Measurements from ENCODE around the gene RTTN. TPM values are rescaled to one million over a fixed set of nuclear protein-coding genes. Genes with fewer than 3 reads are reported as not detected.

The RTTN gene
- total RNA-seq, 1 donor from 2014 or later = 52.4 TPM

DNA sequence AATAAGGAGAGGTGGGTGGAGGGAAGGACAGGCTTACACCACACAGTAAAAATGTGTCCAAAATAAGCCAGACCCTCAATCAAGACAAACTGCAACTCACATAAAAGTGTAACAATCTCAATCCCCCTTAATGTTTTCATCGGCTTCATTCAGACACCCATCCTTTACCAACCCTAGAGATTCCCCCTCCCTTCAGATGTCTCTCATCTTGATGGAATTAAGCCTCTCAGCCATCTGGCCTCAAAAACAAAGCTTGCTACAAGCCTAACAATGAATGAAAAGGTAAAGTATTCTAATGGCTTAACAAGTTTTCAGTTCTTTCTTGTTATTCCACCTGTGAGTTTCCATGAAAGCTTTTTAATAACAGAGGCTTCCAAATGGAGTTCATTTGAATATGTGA, 5.2 kb downstream of the RTTN start:
- H3K27ac ChIP-seq = no peak overlapping the region

DNA sequence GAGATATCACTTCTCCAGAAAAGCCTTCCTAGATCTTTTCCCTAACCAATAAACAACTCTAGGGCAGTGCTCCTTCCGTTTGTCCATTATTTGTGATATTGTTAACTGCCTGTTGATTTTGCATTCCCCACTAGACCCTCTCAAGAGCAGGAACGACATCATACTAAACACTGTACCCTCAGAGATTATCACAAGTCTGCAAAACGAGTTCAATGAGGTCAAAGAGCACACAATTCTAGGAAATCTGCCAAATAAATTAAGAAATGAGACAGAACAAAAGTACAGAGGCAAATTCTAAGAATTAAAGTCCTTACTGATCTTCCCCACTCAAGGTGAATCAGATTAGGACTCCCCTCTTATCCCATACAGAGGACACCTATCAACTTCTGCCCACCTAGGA, 7.6 kb downstream of the RTTN start:
- Mint-ChIP-seq H3K27me3 (ENCODE audit: insufficient read depth, low read depth) (no peaks in the 10 kb centered on the region), H3K4me1 (peaks cover 9% of the 10 kb centered on the region), H3K36me3 (peaks cover 8% of the 10 kb centered on the region), H3K27ac (no peak overlapping the region), H3K9me3 (no peaks in the 10 kb centered on the region), H3K4me3 (no peak overlapping the region)
- H3K4me1 ChIP-seq = no peaks in the 10 kb centered on the region
- H3K9me3 ChIP-seq (ENCODE audit: low read depth) = no peaks in the 10 kb centered on the region
- H3K36me3 ChIP-seq = peaks cover 10% of the 10 kb centered on the region
- no peak overlapping the region for H3K27ac ChIP-seq
- H3K4me2 ChIP-seq = no peak overlapping the region
- peaks cover 6% of the 10 kb centered on the region for H3F3A ChIP-seq (ENCODE audit: low read depth)
- H2AFZ ChIP-seq (replicated peaks) = no peak overlapping the region
- H4K20me1 ChIP-seq (ENCODE audit: low read depth) = no peaks in the 10 kb centered on the region
- no peaks in the 10 kb centered on the region for H3K79me2 ChIP-seq (ENCODE audit: low read depth)
- no peak for DNase-seq (ENCODE audit: low spot score)
- H3K27me3 ChIP-seq = no peaks in the 10 kb centered on the region
- no peak overlapping the region for H3K4me3 ChIP-seq
- no peak for TF ChIP-seq EZH2 (IDR thresholded peaks at IDR 0.05)
- TF ChIP-seq, protein P1, sequence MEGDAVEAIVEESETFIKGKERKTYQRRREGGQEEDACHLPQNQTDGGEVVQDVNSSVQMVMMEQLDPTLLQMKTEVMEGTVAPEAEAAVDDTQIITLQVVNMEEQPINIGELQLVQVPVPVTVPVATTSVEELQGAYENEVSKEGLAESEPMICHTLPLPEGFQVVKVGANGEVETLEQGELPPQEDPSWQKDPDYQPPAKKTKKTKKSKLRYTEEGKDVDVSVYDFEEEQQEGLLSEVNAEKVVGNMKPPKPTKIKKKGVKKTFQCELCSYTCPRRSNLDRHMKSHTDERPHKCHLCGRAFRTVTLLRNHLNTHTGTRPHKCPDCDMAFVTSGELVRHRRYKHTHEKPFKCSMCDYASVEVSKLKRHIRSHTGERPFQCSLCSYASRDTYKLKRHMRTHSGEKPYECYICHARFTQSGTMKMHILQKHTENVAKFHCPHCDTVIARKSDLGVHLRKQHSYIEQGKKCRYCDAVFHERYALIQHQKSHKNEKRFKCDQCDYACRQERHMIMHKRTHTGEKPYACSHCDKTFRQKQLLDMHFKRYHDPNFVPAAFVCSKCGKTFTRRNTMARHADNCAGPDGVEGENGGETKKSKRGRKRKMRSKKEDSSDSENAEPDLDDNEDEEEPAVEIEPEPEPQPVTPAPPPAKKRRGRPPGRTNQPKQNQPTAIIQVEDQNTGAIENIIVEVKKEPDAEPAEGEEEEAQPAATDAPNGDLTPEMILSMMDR (IDR thresholded peaks at IDR 0.05) = no peak
- no peak for TF ChIP-seq EZH2phosphoT487 (IDR thresholded peaks at IDR 0.05)
- H3K9ac ChIP-seq = no peak overlapping the region

More for the DNA sequence above, 5.2 kb downstream of the RTTN start:
- Histone ChIP-seq H3K36me3 (peaks cover 10% of the 10 kb centered on the region), H3K4me2 (no peak overlapping the region), H2AFZ (replicated peaks) (no peak overlapping the region), H3K9me3 (ENCODE audit: low read depth) (no peaks in the 10 kb centered on the region), H3K79me2 (ENCODE audit: low read depth) (peaks cover 21% of the 10 kb centered on the region), H4K20me1 (ENCODE audit: low read depth) (no peaks in the 10 kb centered on the region), H3K4me3 (no peak overlapping the region), H3K27me3 (no peaks in the 10 kb centered on the region), H3K9ac (no peak overlapping the region), H3K4me1 (peaks cover 7% of the 10 kb centered on the region), H3F3A (ENCODE audit: low read depth) (peaks cover 7% of the 10 kb centered on the region)
- Mint-ChIP-seq H3K27me3 (ENCODE audit: insufficient read depth, low read depth) (no peaks in the 10 kb centered on the region), H3K4me1 (peaks cover 14% of the 10 kb centered on the region), H3K36me3 (peaks cover 3% of the 10 kb centered on the region), H3K27ac (no peak overlapping the region), H3K4me3 (no peak overlapping the region), H3K9me3 (no peaks in the 10 kb centered on the region)
- TF ChIP-seq, protein P1 (IDR thresholded peaks at IDR 0.05) = no peak
- TF ChIP-seq EZH2phosphoT487 (IDR thresholded peaks at IDR 0.05) (no peak), EZH2 (IDR thresholded peaks at IDR 0.05) (no peak)
- DNase-seq (ENCODE audit: low spot score) = no peak

DNA sequence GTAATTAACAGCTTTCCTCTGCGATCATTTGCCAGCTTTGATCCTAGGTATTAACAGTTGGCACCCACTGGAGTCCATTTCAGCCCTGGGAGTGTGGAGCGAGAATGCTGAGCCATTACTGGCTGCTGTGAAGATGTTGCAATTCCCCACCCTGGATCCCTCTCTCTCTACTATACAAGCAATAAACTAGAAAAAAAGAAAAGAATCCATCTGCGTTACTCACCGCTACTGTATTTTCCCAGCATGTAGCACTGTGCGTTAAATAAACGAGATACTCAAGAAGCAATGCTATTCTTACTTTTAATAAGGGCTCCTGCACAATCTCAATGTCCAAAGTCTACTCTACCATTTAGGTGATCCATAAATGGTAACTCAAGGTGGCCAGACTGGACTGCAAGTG, 8.5 kb downstream of the RTTN start:
- H3K79me2 ChIP-seq (ENCODE audit: low read depth) = no peaks in the 10 kb centered on the region
- no peak overlapping the region for H3K9ac ChIP-seq
- Mint-ChIP-seq H3K4me1 (peaks cover 9% of the 10 kb centered on the region), H3K9me3 (no peaks in the 10 kb centered on the region), H3K27ac (no peak overlapping the region), H3K36me3 (peaks cover 10% of the 10 kb centered on the region), H3K27me3 (ENCODE audit: insufficient read depth, low read depth) (no peaks in the 10 kb centered on the region), H3K4me3 (no peak overlapping the region)
- no peak for TF ChIP-seq EZH2phosphoT487 (IDR thresholded peaks at IDR 0.05)
- TF ChIP-seq, protein P1 (IDR thresholded peaks at IDR 0.05) = no peak
- no peak for TF ChIP-seq EZH2 (IDR thresholded peaks at IDR 0.05)
- peaks cover 10% of the 10 kb centered on the region for H3K36me3 ChIP-seq
- no peaks in the 10 kb centered on the region for H4K20me1 ChIP-seq (ENCODE audit: low read depth)
- H3K27me3 ChIP-seq = no peaks in the 10 kb centered on the region
- H2AFZ ChIP-seq (replicated peaks) = no peak overlapping the region
- peaks cover 6% of the 10 kb centered on the region for H3F3A ChIP-seq (ENCODE audit: low read depth)
- no peak overlapping the region for H3K27ac ChIP-seq
- H3K4me1 ChIP-seq = no peaks in the 10 kb centered on the region
- DNase-seq (ENCODE audit: low spot score) = no peak
- H3K4me2 ChIP-seq = no peak overlapping the region
- no peak overlapping the region for H3K4me3 ChIP-seq
- H3K9me3 ChIP-seq (ENCODE audit: low read depth) = no peaks in the 10 kb centered on the region

Measured in neural progenitor cell (in vitro differentiated cells).